HG03342 (cell line): Measurements from ENCODE around the gene RPS27L.

Experiments
- ATAC-seq: cut with Tn5 transposase; IDR thresholded peaks from one replicate; pipeline ENCODE4 v1.9.1; 2021; ENCODE audit warnings: mild to moderate bottlenecking, moderate library complexity; ENCODE audit not compliant: unreplicated experiment

The RPS27L gene

DNA sequence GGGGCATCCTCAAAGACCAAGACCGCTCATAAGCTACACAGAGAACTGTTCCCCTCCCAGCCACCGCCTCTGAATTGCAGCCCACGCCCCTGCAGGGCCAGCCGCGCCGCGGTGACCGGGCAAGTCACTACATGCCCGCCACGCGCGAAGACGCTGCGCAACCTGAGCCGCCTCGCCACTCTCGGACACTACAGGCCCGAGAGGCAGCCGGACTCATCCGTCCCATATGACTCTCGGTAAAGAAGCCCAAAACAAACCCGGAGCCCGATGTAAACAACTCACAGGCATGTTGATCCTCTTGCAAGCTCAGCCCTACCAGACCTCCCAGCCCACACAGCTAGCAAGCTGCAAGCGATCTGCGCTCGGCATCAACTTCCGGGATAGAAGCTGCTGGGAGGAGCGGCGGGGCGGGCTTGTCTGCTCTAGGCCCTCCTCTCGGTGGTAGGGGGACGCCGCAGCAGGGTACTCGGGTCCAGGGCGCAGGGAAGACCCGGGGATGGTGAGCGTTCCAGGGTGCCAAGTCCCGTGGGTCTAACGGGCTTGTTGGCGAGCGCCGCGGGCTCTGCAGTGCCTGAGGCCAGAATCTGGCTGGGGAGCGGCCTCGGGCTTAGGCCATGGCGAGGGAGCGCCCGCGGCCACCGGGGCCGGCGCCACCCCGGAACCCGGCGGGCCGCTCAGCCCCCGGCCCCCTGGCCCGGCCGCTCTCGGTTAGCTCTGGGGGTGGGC lies at the start of gene RPS27L:
TSS of gene RPS27L (minus strand) at position 360 of the 726 bp plus-strand sequence. CDS start at position 288, 72 bp downstream.
- ATAC-seq = peak; percentile 86

DNA sequence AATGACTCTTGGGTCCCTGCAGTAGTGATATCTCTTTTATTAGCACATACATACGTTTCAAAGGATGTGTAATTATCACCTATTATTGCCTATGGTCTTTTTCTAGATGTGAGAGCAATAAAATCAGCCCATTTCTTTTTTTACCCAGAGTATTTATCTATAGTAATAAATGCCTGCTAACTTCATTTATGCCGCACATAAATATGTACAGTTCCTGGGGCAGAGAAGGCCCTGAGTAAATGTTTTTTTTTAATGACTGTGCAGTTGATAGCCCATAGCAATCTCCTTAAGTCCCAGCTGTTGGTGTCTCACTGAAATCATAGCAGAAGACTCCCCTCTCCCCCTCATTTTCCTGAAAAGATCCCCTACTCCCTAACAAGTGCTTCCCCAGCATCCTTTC lies 48.8 kb upstream of the RPS27L start:
- ATAC-seq = no peak

DNA sequence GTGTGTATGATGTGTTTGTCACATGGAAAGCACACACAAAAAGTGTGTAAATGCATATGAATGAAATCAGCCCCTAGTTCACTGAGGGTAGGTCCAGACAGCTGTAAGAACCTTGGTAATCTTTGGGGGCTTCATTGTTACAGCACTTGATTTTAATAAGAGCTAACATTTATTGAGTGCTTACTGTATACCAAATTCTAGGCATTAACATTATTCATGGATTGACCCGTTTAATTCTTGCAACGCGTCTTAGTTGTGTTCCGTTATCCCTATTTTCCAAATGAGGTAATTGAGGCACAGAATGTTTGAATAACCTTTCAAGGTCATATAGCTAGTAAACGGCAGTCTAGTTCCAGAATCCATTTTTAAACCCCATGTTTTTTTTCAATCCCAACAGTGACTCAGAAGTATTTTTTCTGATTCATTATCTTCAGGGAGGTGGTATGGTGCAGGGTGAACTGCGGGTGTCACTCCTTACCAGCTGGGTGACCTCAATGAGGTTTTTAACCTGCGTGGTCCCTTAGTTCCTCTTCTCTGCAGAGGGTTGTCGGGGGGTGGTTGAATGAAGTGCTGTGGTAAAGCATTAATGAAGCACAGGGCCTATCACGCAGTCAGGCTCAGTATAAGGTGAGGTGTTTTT lies 46.3 kb upstream of the RPS27L start:
- no peak for ATAC-seq

DNA sequence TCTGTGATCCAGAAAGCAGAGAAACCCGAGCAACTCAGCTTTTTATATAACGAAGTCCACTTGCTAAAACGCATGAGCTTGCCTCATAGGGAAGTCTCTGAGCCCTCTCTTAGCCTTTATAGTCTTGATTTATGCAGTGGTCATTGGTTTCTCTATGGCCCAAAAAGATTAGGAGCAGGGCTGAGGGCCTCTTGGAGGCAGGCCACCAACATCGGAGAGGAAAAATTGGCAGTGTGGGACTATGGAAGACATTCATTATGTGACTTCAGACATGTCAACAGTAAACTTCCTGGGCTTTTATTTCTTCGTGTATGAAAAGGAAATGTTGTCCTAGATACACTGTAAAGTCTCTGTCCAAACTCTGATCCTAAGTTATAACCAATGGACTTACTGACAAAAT lies 45.6 kb upstream of the RPS27L start:
- no peak for ATAC-seq

DNA sequence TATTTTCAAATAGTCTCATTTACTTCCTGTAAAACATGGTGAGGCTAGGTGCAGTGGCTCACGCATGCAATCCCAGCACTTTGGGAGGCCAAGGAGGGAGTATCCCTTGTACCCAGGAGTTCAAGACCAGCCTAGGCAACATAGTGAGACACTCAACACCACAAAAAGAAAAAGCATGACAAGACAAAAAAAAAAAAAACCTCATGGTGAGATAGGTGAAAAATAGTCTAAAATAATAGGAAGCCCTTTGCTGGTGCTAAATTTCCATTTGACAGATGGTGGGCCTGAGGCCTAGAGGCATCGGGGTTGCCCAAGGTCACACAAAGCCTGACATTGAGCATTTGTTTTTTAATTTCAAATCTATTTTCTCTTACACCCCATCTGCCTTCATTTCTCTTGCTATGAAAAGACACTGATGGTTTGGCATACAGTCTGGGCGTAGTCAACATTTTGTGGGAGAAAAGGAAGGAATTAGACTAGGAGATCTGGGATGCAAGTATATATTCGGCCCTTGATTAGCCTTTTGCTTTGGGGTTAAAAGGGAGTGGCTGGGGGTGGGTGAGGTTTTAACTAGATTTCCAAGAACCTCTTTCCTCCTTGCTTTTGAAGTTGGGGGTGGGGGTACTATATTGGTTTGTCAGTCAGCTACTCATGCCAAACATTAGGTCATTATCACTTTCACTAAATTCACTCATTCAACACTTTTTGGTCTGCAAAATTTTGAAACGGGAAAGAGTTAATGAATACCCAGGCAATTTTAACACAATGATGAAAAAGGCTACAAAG lies 43.4 kb upstream of the RPS27L start:
- no peak for ATAC-seq

DNA sequence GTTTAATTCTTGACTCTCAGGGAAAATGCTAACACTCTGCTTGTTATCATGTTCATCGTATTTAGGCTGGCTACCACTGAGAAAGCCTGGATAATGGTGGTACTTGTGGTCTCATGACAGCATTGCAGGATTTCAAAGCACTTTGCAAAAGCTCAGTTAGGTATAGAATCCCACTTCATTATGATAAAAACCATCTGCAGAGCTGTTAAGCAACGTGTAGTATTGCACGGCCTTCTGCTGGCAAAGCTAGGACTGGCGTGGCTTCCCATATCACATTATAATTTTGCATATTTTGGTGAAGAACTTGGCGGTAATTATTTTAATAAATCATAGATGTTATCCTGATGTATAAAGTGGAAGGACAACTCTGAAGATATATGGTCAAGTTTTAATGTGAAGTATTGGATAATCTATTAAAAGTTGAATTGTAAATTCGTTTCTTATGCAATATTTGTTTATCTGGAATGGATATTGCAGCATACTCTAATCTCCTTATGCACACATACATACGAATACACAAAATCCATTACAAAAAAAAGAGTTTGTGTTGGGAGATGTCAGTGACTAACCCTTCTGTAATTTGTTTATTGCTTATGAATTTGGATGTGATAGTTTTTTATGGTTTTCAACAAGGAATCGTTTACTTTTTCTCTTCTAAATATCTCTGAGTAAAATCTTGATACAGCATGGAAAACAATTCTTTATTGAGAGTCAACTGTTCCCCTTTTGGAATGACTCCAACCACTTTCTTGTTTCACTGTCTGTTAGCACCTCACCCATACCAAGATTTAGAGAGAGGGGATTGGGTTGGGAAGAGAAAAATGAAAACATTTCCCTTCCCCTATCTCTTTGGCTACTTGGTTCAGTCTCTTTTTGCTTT lies 41.3 kb upstream of the RPS27L start:
- no peak for ATAC-seq

DNA sequence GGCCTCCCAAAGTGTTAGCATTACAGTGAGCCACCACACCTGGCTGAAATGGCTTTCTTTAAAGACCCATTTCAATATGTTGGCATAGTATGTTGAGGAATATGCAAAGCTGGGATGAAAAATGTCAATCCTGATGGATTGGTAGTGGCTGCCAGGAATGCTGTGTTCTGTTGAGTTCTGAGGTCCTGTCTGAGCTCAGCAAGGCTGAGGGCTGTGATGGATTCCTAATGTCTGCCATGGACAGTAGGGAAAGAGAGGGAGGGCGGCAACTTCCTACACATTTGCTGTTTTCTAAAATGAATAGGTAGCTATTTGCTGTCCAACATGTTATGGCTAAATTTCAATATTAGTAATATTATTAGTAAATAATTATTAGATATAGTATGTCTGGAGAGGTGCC lies 40.3 kb upstream of the RPS27L start:
- ATAC-seq = no peak

DNA sequence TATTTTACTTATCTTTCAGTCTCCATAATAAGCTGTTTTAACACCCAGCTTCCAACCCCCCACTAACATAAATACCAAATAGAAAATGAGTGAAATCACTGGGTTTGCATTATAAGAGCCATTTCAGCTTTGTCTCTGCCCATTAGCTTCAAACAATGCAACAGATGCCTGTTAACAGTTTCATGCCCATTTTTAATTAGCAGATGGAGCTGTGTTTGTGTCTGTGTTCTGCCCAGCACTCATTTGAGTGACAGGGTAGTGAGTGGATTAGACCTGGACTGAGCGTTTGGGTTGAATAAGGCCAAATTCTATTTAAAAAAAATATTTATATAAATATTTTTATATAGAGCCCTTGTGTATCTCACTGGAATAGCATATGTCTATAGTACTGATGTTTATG lies 39.6 kb upstream of the RPS27L start:
- ATAC-seq = no peak

DNA sequence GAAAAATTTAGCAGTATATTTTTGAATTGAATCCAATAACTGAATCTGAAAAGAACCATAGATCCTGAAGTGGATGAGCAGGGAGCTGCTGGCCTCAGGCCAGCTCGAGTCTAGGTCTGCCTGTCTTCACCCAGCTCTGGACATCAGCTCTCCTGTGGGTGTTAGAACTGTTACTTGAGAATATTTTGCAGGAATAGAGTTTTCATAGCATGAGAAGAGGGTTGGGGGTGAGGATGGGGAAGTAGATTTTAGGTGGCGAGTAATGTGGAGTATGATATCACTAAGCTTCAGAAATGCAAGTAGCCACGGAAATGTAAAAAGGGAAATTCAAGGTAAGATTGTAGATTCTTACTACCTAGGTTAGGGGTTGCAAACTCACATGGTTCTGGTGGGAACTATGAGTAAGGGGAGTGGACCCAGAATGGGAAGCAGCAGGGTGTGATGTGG lies 38.3 kb upstream of the RPS27L start:
- no peak for ATAC-seq

DNA sequence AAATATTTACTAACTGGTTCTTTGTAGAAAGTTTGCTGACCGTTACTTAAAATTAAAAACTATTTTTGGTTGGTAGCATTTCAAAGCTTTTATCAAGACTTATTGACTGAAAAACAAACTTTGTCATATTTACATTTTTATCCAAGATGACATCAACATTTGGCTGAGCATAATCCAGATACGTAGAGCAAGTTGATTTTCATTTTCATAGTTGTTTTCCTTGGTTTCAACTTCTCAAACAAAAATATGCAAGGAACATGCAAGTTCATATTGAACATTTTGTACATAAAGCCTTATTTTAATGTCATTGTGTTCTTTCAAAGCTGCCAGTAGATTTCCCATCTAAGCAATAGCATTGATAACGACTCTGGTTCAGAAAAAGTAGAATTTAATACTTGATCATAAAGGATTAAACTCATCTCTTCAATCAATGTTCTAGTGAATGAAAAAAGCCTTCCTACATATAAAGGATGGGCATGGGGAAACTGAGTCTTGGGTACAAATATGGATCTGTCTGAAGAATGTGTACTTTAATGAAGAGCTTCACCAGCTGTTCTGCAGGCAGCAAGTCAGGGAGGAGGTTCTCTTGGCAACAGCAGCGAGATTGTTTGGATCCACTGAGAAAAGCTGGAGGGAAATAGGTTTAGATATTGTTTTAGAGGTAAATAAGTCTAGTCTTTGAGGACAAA lies 37.7 kb upstream of the RPS27L start:
- no peak for ATAC-seq

DNA sequence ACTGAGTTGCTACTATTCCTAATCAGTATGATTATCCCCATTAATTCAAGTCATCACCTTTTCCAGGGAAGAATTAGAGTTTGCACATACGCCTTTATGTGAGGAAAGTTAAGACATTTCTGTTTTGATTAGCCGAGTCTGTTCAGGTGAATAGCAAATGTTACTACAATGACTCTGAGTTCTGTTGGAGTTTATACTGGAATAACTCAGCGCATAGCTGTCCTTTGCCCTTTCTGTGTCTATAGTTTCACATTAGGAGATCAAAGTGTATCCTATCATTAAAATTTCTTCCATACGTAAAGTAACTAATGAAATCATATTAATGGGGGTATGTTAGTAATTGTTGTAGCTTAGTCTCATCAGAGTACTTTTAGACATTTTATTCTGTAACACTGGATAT lies 37.0 kb upstream of the RPS27L start:
- ATAC-seq = no peak

DNA sequence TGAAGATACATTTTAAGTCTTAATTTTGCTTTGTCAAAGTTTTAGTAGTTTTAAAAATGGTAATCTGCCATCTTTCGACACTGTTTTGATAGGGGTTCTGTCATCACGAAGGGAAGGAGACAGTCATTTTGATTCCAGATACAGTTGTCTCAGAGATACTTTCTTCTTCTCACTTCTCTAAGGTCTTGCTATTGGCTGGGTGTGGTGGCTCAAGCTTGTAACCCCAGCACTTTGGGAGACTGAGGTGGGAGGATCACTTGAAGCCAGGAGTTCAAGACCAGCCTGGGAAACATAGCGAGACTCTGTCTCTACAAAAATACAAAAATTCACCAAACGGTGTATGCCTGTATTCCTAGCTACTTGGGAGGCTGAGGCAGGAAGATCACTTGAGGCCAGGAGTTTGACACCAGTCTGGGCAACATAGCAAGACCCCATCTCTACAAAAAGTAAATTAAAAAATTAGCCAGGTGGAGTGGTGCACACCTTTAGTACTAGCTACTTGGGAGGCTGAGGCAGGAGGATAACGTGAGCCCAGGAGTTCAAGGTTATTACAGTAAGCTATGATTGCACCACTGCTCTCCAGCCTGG lies 35.4 kb upstream of the RPS27L start:
- no peak for ATAC-seq

DNA sequence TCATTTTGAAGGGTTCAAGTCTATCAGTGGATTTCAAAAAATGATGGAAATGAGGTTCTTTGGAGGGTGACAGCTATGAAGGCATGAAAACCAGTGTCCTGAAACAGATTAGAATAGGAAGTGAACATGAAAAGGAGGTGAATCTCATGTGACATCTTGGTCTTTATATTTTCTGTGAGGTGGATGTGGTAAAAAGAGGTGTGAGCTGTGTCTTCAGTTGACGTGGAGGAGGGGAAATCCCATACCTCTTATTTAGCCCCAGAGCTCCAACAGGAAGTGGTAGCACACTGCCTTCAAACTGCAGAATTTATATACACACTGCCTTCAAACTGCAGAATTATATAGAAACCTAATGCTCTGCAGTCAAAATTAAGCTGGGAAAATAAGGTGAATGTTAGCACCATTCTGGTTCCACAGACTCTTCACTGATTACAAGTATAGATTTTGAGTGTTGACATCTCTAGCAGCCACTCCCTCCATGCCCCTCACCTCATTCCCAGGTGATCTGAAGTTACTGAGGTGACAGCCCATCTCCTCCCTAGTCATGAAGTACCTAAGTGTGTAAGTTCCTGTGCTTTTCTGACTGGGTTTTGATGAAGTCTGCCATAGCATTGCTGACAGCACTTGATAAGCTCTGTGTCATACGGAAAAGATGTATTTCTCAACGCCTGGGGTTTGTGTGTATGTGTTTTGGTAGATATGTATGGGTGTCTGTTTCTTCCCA lies 34.8 kb upstream of the RPS27L start:
- ATAC-seq = peak; percentile 37

DNA sequence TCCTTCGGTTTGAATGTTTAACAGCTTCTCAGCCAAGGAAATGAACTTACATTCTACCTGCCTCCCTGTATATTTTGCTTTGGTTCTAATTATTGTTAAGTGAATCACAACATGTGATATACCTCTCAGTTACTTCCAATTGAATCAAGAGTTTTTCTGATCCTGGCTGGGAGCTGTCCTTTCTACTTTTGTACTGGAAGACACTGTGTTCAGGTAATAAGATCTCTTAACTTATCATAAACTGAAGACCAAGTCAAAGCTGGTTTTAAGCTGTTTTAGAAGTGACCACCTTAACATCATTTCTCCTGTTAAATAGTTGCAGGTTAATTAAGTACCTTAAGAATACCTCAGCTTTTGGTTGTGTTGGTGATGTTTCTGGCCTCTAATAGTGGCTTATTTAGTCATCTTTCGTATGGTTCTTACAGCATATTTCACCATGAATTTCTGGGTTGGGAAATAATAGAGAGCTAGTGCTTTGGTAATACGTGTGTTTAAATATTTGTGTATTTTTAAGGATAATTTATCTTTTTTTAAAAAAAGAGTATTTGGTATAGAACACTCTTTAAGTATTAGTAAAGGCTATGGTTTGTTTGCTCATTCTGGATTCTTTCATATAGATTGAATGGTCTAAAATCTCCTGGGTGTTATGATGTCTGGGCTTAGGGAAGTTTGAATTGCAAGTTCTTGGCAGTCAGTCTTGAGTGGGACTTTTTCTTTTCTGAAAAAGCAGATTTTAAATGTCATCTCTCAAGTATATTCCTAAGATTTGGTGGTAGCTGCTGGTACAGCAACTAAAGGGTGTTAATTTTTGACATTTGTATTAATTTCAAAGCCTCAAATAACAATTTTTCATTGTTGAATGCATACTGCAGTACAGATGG lies 33.7 kb upstream of the RPS27L start:
- ATAC-seq = no peak

DNA sequence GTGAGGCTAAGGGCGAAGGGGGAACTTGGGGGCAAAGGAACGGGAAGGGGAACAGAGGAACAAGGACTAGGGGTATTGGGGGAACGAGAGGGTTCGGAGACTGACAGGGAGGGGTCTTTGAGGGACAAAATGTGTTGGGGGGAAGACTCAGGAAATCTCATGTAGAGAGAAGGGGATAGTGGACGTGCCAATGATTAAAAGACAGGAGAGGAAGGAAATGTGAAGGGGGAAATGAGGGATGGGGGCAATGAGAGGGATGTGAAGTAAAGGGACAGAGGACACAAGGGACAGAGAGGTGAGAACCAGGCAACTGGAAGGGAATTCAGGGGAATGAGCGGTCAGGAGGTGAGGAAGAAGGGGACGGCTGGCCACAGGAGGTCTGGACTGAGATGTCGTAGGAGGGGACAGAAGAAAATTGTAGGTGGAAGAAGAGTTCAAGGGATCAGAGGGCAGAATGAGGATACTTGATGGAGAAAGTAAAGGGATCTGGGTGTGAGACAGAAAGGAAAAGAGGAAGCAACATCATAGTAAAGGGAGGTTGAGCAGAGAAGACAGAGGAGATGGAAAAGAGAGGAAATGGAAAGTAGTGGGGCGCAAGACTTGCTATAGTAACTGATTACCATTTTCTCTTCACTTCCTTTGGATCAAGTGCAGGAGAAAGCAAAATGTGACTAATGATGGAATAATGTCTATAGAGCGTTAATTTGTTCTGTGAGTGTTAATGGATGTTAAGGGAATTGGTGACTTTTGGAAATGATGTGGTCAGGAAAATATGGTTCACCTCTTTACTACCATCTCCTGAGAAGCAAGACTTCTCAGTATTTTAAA lies 32.9 kb upstream of the RPS27L start:
- ATAC-seq = no peak

DNA sequence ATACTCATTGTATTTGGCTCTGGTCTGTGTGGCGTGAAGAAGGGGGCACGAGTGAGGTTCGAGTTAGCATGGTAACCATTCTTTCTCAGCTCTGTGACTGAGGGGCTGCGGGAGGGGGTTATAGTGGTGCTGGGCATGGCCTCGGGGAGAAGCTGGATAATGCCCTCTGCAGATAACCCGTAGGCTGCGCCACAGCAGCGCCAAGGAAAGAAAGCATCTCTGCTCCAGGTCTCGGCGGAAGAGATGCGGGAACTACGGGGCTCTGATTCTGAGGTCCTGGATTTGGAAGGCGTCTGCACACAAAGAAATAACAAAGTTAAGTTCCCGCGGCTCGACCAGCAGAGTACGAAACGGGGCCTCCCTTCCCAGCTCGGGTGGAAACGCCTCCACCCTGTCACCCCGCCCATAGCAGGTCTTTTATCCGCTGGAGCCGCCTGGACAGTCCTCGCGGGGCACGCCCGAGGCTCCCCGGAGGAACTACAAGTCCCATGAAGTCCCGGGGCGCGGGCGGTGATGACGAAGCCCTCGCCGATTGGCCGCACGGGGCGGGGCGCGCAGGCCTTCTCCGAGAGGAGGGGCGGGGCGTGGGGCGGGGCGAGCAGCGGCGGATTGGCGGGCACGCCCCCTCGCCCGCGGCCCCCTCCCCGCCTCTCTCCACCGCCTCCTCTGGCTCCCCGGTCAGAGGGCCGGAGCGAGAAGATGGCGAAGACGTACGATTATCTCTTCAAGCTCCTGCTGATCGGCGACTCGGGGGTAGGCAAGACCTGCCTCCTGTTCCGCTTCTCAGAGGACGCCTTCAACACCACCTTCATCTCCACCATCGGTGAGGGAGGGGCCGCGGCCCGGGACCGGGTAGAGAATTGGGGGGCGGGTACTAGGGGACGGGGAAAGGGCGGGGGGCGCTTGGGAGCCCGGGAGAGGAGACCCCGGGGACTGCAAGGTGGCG lies 31.9 kb upstream of the RPS27L start, which contains the start of gene RAB8B:
TSS of gene RAB8B (plus strand) at position 681 of the 946 bp plus-strand sequence. CDS start at position 700, 19 bp downstream.
- peak; percentile 75 for ATAC-seq
